ENCODE measurements around the gene FOXA1. TPM values are rescaled to one million over a fixed set of nuclear protein-coding genes. Genes with fewer than 3 reads are reported as not detected.
A peak's percentile ranks its signal among the peaks of the same experiment; 100 is the strongest.
"Not testable (repeated sequence)": the region's sequence is repeated elsewhere in the genome, so short reads cannot be mapped to it uniquely, and the experiment has no call there.

Gene FOXA1
- total RNA-seq, 1 experiment from 2014 or later: 131 TPM

DNA sequence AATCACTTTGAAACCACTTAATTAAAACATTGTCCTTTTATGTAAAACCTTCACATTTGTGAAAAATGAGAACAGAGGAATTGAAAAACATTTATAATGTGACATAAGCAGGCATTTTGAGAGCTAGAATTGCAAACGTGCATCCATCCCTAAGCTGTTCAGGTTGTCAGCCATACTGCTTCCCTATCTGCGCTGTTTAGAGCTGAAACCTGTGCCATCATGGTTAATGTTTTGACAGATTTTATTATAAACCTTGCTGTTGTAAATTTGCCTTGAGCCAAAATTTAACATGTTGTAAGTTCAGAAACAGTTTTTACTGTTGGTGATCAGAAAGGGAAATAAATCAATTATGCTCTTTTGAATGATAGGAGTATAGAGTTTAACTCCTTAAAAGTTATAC lies 31.9 kb downstream of the FOXA1 start:
- Mint-ChIP-seq H3K9me3 (ENCODE audit: low read depth, unreplicated experiment) (no peaks in the 10 kb centered on the region), H3K36me3 (ENCODE audit: insufficient read depth, unreplicated experiment) (peaks cover 39% of the 10 kb centered on the region), H3K4me1 (ENCODE audit: low read depth, unreplicated experiment) (peaks cover 18% of the 10 kb centered on the region), H3K27ac (ENCODE audit: unreplicated experiment) (peak overlapping the region; percentile 73), H3K4me3 (ENCODE audit: low read depth, unreplicated experiment) (peak overlapping the region; percentile 62), H3K27me3 (ENCODE audit: unreplicated experiment) (no peaks in the 10 kb centered on the region)
- BruUV-seq (replicated peaks): no TSS peak
- CTCF ChIA-PET: interaction anchor here (0.6 to 1.4 kb wide), 3 partner anchors 11 to 312 kb away, joined by 3 to 4 read pairs (median 4); no protein-coding TSS in a partner anchor
- TF ChIP-seq, protein P1, sequence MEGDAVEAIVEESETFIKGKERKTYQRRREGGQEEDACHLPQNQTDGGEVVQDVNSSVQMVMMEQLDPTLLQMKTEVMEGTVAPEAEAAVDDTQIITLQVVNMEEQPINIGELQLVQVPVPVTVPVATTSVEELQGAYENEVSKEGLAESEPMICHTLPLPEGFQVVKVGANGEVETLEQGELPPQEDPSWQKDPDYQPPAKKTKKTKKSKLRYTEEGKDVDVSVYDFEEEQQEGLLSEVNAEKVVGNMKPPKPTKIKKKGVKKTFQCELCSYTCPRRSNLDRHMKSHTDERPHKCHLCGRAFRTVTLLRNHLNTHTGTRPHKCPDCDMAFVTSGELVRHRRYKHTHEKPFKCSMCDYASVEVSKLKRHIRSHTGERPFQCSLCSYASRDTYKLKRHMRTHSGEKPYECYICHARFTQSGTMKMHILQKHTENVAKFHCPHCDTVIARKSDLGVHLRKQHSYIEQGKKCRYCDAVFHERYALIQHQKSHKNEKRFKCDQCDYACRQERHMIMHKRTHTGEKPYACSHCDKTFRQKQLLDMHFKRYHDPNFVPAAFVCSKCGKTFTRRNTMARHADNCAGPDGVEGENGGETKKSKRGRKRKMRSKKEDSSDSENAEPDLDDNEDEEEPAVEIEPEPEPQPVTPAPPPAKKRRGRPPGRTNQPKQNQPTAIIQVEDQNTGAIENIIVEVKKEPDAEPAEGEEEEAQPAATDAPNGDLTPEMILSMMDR (IDR thresholded peaks at IDR 0.05; ENCODE audit: unreplicated experiment): no peak
- intact Hi-C loops (cut with micrococcal nuclease; ENCODE audit: unreplicated experiment): loop anchor here (2.0 to 5.0 kb wide), 3 partner anchors 16 to 221 kb away; no protein-coding TSS in a partner anchor
- DNase-seq: no peak

DNA sequence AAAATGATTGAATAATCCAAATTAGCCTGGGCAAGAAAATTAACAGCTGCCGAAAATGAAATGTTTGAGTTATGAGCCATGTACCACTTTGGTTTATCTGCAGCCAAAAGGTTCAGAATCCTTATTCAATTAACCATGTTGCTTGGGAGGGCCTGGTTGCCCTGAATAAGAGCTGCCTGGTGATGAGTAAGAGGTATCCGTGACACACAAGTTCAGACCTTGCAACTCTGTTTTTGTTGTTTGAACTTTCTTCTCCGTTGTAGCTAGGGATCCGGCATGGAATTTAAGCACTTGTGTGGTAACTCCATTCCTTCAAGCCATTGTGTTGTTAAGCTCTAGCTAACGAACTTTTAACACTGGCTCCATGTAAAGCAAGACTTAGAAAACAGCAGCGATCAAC lies 35.7 kb downstream of the FOXA1 start:
- Mint-ChIP-seq H3K9me3 (ENCODE audit: low read depth, unreplicated experiment) (peaks cover 2% of the 10 kb centered on the region), H3K4me3 (ENCODE audit: low read depth, unreplicated experiment) (no peak overlapping the region), H3K4me1 (ENCODE audit: low read depth, unreplicated experiment) (peaks cover 17% of the 10 kb centered on the region), H3K36me3 (ENCODE audit: insufficient read depth, unreplicated experiment) (peaks cover 41% of the 10 kb centered on the region), H3K27ac (ENCODE audit: unreplicated experiment) (no peak overlapping the region), H3K27me3 (ENCODE audit: unreplicated experiment) (no peaks in the 10 kb centered on the region)
- no peak for DNase-seq
- no TSS peak for BruUV-seq (replicated peaks)
- CTCF ChIA-PET: interaction anchor here (0.5 to 1.0 kb wide), 2 partner anchors 12 to 450 kb away, joined by 3 read pairs; no protein-coding TSS in a partner anchor
- TF ChIP-seq, protein P1 (IDR thresholded peaks at IDR 0.05; ENCODE audit: unreplicated experiment): no peak
- intact Hi-C loops (cut with micrococcal nuclease; ENCODE audit: unreplicated experiment): no loop called here

DNA sequence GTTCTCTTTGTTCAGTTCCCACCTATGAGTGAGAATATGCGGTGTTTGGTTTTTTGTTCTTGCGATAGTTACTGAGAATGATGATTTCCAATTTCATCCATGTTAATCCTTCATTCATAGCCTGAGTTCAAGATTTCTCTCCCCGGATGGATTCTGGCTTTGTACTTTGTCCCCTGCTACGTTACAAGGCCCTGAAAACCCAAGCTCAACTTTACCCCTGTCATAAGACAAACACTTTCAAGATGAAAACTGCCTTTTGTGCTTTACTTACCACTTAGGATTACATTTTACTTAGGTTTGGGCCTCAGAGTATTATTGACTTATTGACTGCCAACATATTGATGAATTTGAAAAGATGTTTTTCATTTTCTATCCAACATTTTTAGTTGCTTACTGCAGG lies 36.3 kb downstream of the FOXA1 start:
- DNase-seq: no peak
- CTCF ChIA-PET: interaction anchor here (1.0 kb wide), 1 partner anchor 12 kb away, joined by 3 read pairs; no protein-coding TSS in a partner anchor
- Mint-ChIP-seq H3K4me1 (ENCODE audit: low read depth, unreplicated experiment) (peaks cover 17% of the 10 kb centered on the region), H3K27ac (ENCODE audit: unreplicated experiment) (no peak overlapping the region), H3K9me3 (ENCODE audit: low read depth, unreplicated experiment) (peaks cover 2% of the 10 kb centered on the region), H3K36me3 (ENCODE audit: insufficient read depth, unreplicated experiment) (peaks cover 40% of the 10 kb centered on the region), H3K27me3 (ENCODE audit: unreplicated experiment) (no peaks in the 10 kb centered on the region), H3K4me3 (ENCODE audit: low read depth, unreplicated experiment) (no peak overlapping the region)
- BruUV-seq (replicated peaks): no TSS peak
- TF ChIP-seq, protein P1 (IDR thresholded peaks at IDR 0.05; ENCODE audit: unreplicated experiment): no peak
- intact Hi-C loops (cut with micrococcal nuclease; ENCODE audit: unreplicated experiment): no loop called here

DNA sequence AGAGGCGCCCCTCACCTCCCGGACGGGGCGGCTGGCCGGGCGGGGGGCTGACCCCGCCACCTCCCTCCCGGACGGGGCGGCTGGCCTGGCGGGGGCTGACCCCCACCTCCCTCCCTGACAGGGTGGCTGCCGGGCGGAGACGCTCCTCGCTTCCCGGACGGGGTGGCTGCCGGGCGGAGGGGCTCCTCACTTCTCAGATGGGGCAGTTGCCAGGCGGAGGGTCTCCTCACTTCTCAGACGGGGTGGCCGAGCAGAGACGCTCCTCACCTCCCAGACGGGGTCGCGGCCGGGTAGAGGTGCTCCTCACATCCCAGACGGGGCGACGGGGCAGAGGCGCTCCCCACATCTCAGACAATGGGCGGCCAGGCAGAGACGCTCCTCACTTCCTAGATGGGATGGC lies 39.5 kb downstream of the FOXA1 start:
- H3K4me1 Mint-ChIP-seq (ENCODE audit: low read depth, unreplicated experiment); H3K4me3 Mint-ChIP-seq (ENCODE audit: low read depth, unreplicated experiment); DNase-seq; H3K27ac Mint-ChIP-seq (ENCODE audit: unreplicated experiment); BruUV-seq (replicated peaks); H3K9me3 Mint-ChIP-seq (ENCODE audit: low read depth, unreplicated experiment); H3K27me3 Mint-ChIP-seq (ENCODE audit: unreplicated experiment); CTCF ChIA-PET; intact Hi-C loops (cut with micrococcal nuclease; ENCODE audit: unreplicated experiment): not testable (repeated sequence)
- peaks cover 36% of the 10 kb centered on the region for H3K36me3 Mint-ChIP-seq (ENCODE audit: insufficient read depth, unreplicated experiment)

DNA sequence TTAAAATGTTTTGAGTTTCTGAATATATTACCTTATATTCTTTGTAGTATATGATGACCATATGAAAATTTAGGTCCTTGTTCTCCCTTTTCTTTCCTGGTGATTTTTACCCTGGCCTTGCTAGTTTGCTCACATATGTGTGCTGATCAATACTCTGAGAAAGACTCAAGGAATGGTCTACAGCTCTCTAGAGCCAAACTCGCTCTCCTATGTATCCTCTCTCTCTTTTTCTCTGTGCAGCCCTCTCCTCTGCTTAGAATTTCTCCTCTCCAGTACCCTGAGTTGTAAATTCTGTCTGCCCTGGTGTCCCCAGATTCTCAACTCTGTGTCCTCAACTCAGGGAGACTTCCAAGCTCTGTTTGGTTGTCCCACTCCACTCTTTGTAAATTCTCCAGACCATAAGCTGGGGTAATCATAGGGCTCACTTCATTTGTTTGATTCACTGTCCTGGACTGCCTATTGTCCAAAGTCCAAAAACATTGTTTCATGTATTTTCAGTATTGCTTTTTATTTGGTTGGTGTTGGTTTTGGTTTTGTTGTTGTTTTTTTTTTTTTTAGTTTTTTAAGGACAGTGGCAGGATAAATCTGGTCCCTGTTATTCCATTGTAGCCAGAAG lies 41.0 kb downstream of the FOXA1 start:
- Mint-ChIP-seq H3K27me3 (ENCODE audit: unreplicated experiment) (no peaks in the 10 kb centered on the region), H3K9me3 (ENCODE audit: low read depth, unreplicated experiment) (peaks cover 2% of the 10 kb centered on the region), H3K4me3 (ENCODE audit: low read depth, unreplicated experiment) (no peak overlapping the region), H3K27ac (ENCODE audit: unreplicated experiment) (no peak overlapping the region), H3K4me1 (ENCODE audit: low read depth, unreplicated experiment) (peaks cover 8% of the 10 kb centered on the region), H3K36me3 (ENCODE audit: insufficient read depth, unreplicated experiment) (peaks cover 34% of the 10 kb centered on the region)
- TF ChIP-seq, protein P1 (IDR thresholded peaks at IDR 0.05; ENCODE audit: unreplicated experiment): no peak
- BruUV-seq (replicated peaks): no TSS peak
- CTCF ChIA-PET: no interaction called here
- intact Hi-C loops (cut with micrococcal nuclease; ENCODE audit: unreplicated experiment): no loop called here
- no peak for DNase-seq

Data from Calu3 (cell line).